Measurements from ENCODE around the gene KAZN.

The KAZN gene

GRCh38 chr1:14742181-14742980 lies 143.9 kb downstream of the KAZN start:
- no peak for DNase-seq (ENCODE audit: low read depth in 3 of 3)

GRCh38 chr1:14743368-14743767 lies 144.9 kb downstream of the KAZN start:
- DNase-seq (ENCODE audit: low read depth in 3 of 3): no peak

- DNase-seq (ENCODE audit: low read depth in 3 of 3): no peak
These were observed 146.7 kb downstream of the KAZN start for GRCh38 chr1:14745001-14745720.

GRCh38 chr1:14745789-14746188 lies 147.3 kb downstream of the KAZN start:
- DNase-seq (ENCODE audit: low read depth in 3 of 3): no peak

GRCh38 chr1:14746393-14746792 lies 147.9 kb downstream of the KAZN start:
- DNase-seq (ENCODE audit: low read depth in 3 of 3): no peak

- no peak for DNase-seq (ENCODE audit: low read depth in 3 of 3)
These were observed 149.7 kb downstream of the KAZN start for GRCh38 chr1:14748151-14748550.

- DNase-seq (ENCODE audit: low read depth in 3 of 3): no peak
These were observed 150.5 kb downstream of the KAZN start for GRCh38 chr1:14748977-14749376.

GRCh38 chr1:14750490-14750889 lies 152.0 kb downstream of the KAZN start:
- DNase-seq (ENCODE audit: low read depth in 3 of 3): no peak

GRCh38 chr1:14755518-14756252 lies 157.2 kb downstream of the KAZN start:
- DNase-seq (ENCODE audit: low read depth in 3 of 3): no peak

- DNase-seq (ENCODE audit: low read depth in 3 of 3): no peak
These were observed 158.3 kb downstream of the KAZN start for GRCh38 chr1:14756589-14757285.

- DNase-seq (ENCODE audit: low read depth in 3 of 3): no peak
These were observed 158.8 kb downstream of the KAZN start for GRCh38 chr1:14757286-14757625.

- no peak for DNase-seq (ENCODE audit: low read depth in 3 of 3)
These were observed 160.7 kb downstream of the KAZN start for GRCh38 chr1:14759042-14759818.

GRCh38 chr1:14759843-14760242 lies 161.4 kb downstream of the KAZN start:
- no peak for DNase-seq (ENCODE audit: low read depth in 3 of 3)

- no peak for DNase-seq (ENCODE audit: low read depth in 3 of 3)
These were observed 162.3 kb downstream of the KAZN start for GRCh38 chr1:14760780-14761179.

GRCh38 chr1:14761291-14762153 lies 163.0 kb downstream of the KAZN start:
- no peak for DNase-seq (ENCODE audit: low read depth in 3 of 3)

- DNase-seq (ENCODE audit: low read depth in 3 of 3): no peak
These were observed 165.5 kb downstream of the KAZN start for GRCh38 chr1:14763977-14764376.

GRCh38 chr1:14765773-14766172 lies 167.3 kb downstream of the KAZN start:
- no peak for DNase-seq (ENCODE audit: low read depth in 3 of 3)

GRCh38 chr1:14767075-14767474 lies 168.6 kb downstream of the KAZN start:
- DNase-seq (ENCODE audit: low read depth in 3 of 3): no peak

GRCh38 chr1:14768582-14769304 lies 170.3 kb downstream of the KAZN start:
- DNase-seq (ENCODE audit: low read depth in 3 of 3): no peak

Data from stimulated activated CD4-positive, alpha-beta T cell treated with anti-CD3 and anti-CD28 coated beads, TNF-alpha, amount 100 ng/mL, for 24 hours (primary cell).